ENCODE measurements around the gene SLCO2B1.
A peak's percentile ranks its signal among the peaks of the same experiment; 100 is the strongest.
"Not testable (repeated sequence)": the region's sequence is repeated elsewhere in the genome, so short reads cannot be mapped to it uniquely, and the experiment has no call there.

Gene SLCO2B1

DNA sequence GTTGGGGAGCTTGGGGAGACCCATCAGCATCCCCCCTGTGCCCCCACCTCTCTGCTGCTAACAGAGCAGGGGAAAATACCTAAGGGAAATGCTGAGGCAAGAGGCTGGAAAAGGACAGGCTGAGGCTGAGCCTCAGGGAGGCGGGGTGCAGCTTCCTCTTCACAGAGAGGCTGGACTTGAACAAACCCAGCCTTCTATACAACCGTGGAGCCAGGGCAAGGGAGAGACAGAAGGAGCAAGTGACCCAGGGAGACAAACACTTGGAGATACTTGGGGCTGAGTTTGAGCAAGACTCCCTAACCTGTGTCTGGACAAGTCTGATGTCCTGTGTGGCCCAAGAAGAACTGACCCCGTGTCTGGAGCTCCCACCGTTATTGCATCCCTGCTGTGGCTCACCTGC, at the start of gene SLCO2B1:
Gene SLCO2B1 (plus strand): TSS at position 229 of the 400 bp plus-strand sequence. CDS start 275 bp downstream, outside the sequence.
- DNase-seq (ENCODE audit: low spot score): no peak

DNA sequence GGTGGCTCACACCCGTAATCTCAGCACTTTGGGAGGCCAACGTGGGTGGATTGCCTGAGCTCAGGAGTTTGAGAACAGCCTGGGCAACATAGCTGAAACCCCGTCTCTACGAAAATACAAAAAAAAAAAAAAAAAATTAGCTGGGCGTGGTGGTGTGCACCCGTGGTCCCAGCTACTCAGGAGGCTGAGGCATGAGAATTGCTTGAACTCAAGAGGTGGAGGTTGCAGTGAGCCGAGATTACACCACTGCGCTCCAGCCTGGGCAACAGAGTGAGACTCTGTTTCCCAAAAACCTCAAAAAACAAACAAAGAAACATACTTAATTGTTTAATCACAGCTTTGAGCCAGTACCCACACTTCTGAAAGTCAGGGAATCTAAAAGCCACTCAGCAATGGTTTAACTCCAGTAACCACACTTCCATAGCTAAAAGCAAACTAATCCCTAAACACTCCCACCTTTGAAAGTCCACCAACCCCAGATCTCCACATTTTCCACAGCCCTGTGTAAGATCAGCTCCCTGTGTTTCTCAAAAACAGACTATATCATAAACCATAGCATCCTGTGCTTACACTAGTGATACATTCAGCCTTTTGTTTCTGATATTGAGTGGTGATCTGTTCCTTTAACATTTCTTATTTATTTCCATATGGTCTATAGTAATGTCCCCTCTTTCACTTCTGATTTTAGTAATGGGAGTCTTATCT, 49.3 kb upstream of the SLCO2B1 start:
- DNase-seq (ENCODE audit: low spot score): no peak

GRCh38 chr11:75103380-75104026, 47.4 kb upstream of the SLCO2B1 start:
- DNase-seq (ENCODE audit: low spot score): no peak

- no peak for DNase-seq (ENCODE audit: low spot score)
These were observed 45.4 kb upstream of the SLCO2B1 start for GRCh38 chr11:75105462-75105925.

GRCh38 chr11:75105967-75106681, 44.8 kb upstream of the SLCO2B1 start:
- DNase-seq (ENCODE audit: low spot score): not testable (repeated sequence)

GRCh38 chr11:75107187-75107586, 43.7 kb upstream of the SLCO2B1 start:
- no peak for DNase-seq (ENCODE audit: low spot score)

GRCh38 chr11:75112200-75112599, 38.7 kb upstream of the SLCO2B1 start:
- no peak for DNase-seq (ENCODE audit: low spot score)

GRCh38 chr11:75113030-75113429, 37.9 kb upstream of the SLCO2B1 start:
- DNase-seq (ENCODE audit: low spot score): no peak

DNA sequence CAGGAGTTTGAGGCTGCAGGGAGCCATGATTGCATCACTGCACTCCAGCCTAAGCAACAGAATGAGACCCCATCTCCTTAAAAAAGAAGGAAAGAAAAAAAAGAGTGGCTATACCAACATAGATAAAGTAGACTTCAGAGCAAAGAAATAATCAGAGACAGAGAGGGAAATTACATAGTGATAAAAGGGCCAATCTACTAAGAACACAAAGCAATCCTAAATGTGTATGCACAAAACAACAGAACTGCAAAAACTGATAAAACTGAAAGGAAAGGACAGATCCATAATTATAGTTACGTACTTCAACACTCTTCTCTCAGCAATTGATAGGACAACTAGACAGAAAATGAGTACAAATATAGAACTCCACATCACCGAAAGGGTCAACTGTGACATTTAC, 36.4 kb upstream of the SLCO2B1 start:
- DNase-seq (ENCODE audit: low spot score): no peak

DNA sequence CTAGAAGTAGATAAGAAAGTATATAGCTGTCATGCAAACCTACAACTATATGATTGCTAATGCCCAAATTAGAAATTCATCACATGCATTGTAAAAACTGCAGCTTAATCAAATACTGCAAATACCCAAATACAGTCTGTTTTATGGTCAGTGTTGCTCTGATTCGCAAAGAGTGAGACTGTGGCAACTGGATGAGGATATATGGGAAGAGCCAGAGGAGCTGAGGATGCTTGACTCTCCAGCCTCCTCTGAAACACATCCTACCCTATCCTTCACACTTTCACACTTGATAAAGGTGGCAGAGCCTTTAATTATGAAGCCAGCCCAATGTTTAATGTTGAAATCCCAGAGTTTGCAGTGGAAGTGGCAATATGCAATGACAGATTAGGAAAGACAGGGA, 32.3 kb upstream of the SLCO2B1 start:
- no peak for DNase-seq (ENCODE audit: low spot score)

GRCh38 chr11:75126564-75126963, 24.3 kb upstream of the SLCO2B1 start:
- DNase-seq (ENCODE audit: low spot score): no peak

- DNase-seq (ENCODE audit: low spot score): no peak
These were observed 18.8 kb upstream of the SLCO2B1 start for GRCh38 chr11:75132080-75132479.

- no peak for DNase-seq (ENCODE audit: low spot score)
These were observed 16.9 kb upstream of the SLCO2B1 start for GRCh38 chr11:75133976-75134375.

- no peak for DNase-seq (ENCODE audit: low spot score)
These were observed 15.8 kb upstream of the SLCO2B1 start for GRCh38 chr11:75135021-75135650.

DNA sequence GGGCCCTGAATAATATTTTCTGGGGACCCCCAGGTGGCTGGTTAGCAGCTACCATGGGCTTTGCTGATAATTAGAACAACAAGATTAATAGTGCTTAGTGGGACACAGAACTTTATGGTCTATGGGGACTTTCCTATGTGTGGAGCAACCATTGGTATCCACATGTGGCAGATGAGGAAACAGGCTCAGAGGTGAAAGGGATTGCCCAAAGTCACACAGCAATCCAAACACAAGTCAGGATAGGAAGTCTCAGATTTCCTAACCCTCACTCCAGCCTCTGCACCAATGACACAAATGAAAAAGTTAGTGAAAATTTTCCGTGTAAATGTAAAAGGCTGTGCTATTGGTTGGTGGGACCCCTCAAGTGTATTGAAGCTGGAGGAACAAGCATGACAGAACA, 15.3 kb upstream of the SLCO2B1 start:
- no peak for DNase-seq (ENCODE audit: low spot score)

- DNase-seq (ENCODE audit: low spot score): no peak
These were observed 10.4 kb upstream of the SLCO2B1 start for GRCh38 chr11:75140269-75141138.

DNA sequence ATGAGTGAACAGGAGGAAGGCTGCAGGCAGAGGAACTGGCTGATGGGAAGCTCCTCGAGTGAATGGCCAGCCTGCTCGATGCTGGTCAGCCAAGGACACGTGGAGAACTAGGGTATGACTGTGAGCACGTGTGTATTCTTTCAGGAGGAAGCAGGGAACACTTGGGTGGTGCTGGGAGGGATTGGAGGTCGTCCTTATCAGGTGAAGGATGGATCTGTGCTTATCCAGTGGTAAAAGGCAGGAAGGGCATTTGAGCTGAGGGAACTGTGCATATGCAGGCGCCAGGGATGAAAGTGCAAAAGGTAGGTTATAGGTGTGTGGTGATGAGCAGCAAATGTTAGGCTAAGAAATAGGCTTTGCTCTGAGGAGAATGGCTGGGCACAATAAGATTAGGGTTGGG, 9.7 kb upstream of the SLCO2B1 start:
- no peak for DNase-seq (ENCODE audit: low spot score)

GRCh38 chr11:75142714-75143419, 8.0 kb upstream of the SLCO2B1 start:
- peak; percentile 61 for DNase-seq (ENCODE audit: low spot score)

GRCh38 chr11:75143420-75143731, 7.5 kb upstream of the SLCO2B1 start:
- no peak for DNase-seq (ENCODE audit: low spot score)

GRCh38 chr11:75144716-75145014, 6.2 kb upstream of the SLCO2B1 start:
- DNase-seq (ENCODE audit: low spot score): no peak
